OCI-LY7 (cell line): Measurements from ENCODE around the gene OR6B1. TPM values are rescaled to one million over a fixed set of nuclear protein-coding genes. Genes with fewer than 3 reads are reported as not detected.

ENCODE experiments used
- BruUV-seq: library from RNA; stranded (reverse); fragments of 400-500 nt; replicated peaks from 2 replicates; lab custom pipeline; 2021; lab: Mats Ljungman, UMichigan
- CTCF ChIA-PET: fragments of 300-600 bp; sonication (Branson Sonifier 250); formaldehyde crosslinking; loops from one replicate; lab custom pipeline; 2022; ENCODE audit warnings: antibody characterized with exemption; ENCODE audit not compliant: unreplicated experiment; lab: Charles Lee
- POLR2A ChIA-PET: fragments of 300-600 bp; sonication (Branson Sonifier 250); formaldehyde crosslinking; loops from one replicate; lab custom pipeline; 2022; ENCODE audit warnings: antibody characterized with exemption; lab: Charles Lee
- DNase-seq: peaks from one replicate; pipeline ENCODE4 v3.0.0-alpha.2; 2015; ENCODE audit warnings: low spot score
- H2AFZ ChIP-seq: fragments of 200-600 bp; sonication (generic), shearing (Covaris generic); 2 replicates; pipeline ENCODE4 v1.6.1; 2014; ENCODE audit warnings: mild to moderate bottlenecking, antibody characterized with exemption, low read length, moderate library complexity
- H3K27ac ChIP-seq: fragments of 200-600 bp; sonication (generic); 2 replicates; pipeline ENCODE4 v1.5.1; 2014; ENCODE audit warnings: mixed run types, low read depth, mild to moderate bottlenecking, moderate library complexity, low read length, inconsistent platforms; ENCODE audit not compliant: poor library complexity, severe bottlenecking
- H3K36me3 ChIP-seq: fragments of 200-600 bp; sonication (generic); 2 replicates; pipeline ENCODE4 v1.6.1; 2014; ENCODE audit warnings: mild to moderate bottlenecking, antibody characterized with exemption, low read length, moderate library complexity, mixed read lengths; ENCODE audit not compliant: insufficient read depth
- H3K4me1 ChIP-seq: fragments of 200-600 bp; sonication (generic); 2 replicates; pipeline ENCODE4 v1.5.1; 2014; ENCODE audit warnings: mild to moderate bottlenecking, low read length; ENCODE audit not compliant: insufficient read depth, poor library complexity, severe bottlenecking
- H3K4me2 ChIP-seq: fragments of 200-600 bp; sonication (generic); 2 replicates; pipeline ENCODE4 v1.6.1; 2014; ENCODE audit warnings: mild to moderate bottlenecking, low read length
- H3K4me3 ChIP-seq: fragments of 200-600 bp; sonication (generic); 2 replicates; pipeline ENCODE4 v1.5.1; 2014; ENCODE audit warnings: mild to moderate bottlenecking, low read depth, low read length; ENCODE audit not compliant: poor library complexity, severe bottlenecking
- H3K79me2 ChIP-seq: fragments of 200-600 bp; sonication (generic); 2 replicates; pipeline ENCODE4 v1.6.1; 2016; ENCODE audit warnings: low read depth, mild to moderate bottlenecking, low read length, moderate library complexity, mixed read lengths; ENCODE audit not compliant: insufficient read depth
- H3K9me2 ChIP-seq: fragments of 200-600 bp; sonication (generic); 2 replicates; pipeline ENCODE4 v1.6.1; 2016; ENCODE audit warnings: mild to moderate bottlenecking, low read length, mixed read lengths; ENCODE audit not compliant: insufficient read depth
- H3K9me3 ChIP-seq: fragments of 200-600 bp; sonication (generic); 2 replicates; pipeline ENCODE4 v1.6.1; 2014; ENCODE audit warnings: mild to moderate bottlenecking, mixed run types, low read length, mixed read lengths
- H4K20me1 ChIP-seq: fragments of 200-600 bp; sonication (generic); 2 replicates; pipeline ENCODE4 v1.6.1; 2014; ENCODE audit warnings: mild to moderate bottlenecking, antibody characterized with exemption, low read length, moderate library complexity, mixed read lengths; ENCODE audit not compliant: insufficient read depth
- EZH2phosphoT487 ChIP-seq: fragments of 200-600 bp; sonication (generic); IDR thresholded peaks from 2 replicates; pipeline ENCODE4 v1.6.1; 2018; ENCODE audit warnings: low read depth, borderline replicate concordance, mild to moderate bottlenecking, mixed run types, antibody characterized with exemption, low read length, moderate library complexity, mixed read lengths
- intact Hi-C: fragments of 100-400 bp; cut with micrococcal nuclease; formaldehyde crosslinking; loops from one replicate; pipeline ENCODE4 v1.10.0; 2022; ENCODE audit not compliant: unreplicated experiment
- total RNA-seq, 2 experiments: library from RNA; depleted of rRNA in 1 of 2; stranded (reverse); fragments of >200 nt in 1 of 2; shearing (Covaris generic) in 1 of 2; gene quantifications; 2 replicates each; pipeline ENCODE4 v1.2.3, GENCODE V29; 2014 to 2022
- TF ChIP-seq, protein P1 (sequence below): fragments of 200-600 bp; sonication (generic); conservative IDR thresholded peaks from 2 replicates; pipeline ENCODE4 v1.5.1; 2014; ENCODE audit warnings: mild to moderate bottlenecking, antibody characterized with exemption, low read length, moderate library complexity, mixed read lengths

The OR6B1 gene
- total RNA-seq, 2 experiments from 2014 or later: not detected

DNA sequence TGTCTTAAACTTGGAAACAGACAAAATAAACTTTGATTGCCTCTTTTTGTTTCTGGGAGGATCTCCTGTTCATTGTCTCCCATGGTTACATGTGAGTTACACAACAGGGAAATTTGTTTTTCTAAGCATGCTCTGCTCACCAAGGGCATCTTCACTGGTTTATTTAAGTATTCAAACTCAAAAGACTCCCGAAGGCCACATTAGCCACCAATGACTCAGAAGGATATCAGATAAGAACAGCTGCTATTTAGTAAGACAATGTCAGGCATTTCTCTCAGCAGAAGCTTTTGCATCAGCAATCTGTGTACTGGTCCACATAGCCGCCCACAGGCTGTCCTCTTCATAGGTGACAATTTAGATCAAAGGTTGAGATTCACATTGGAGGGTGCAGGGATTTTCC lies 19.3 kb downstream of the OR6B1 start:
- CTCF ChIA-PET: no interaction called here
- POLR2A ChIA-PET: interaction anchor here (0.9 kb wide), 1 partner anchor 17 kb away, joined by 3 read pairs; no protein-coding TSS in a partner anchor
- Histone ChIP-seq H3K9me2 (no peaks in the 10 kb centered on the region), H3K4me2 (no peak overlapping the region), H4K20me1 (no peaks in the 10 kb centered on the region), H3K4me3 (no peak overlapping the region), H3K27ac (no peak overlapping the region), H3K9me3 (no peaks in the 10 kb centered on the region), H3K36me3 (no peaks in the 10 kb centered on the region), H3K79me2 (no peaks in the 10 kb centered on the region), H2AFZ (no peak overlapping the region), H3K4me1 (no peaks in the 10 kb centered on the region)
- DNase-seq: no peak
- intact Hi-C loops: no loop called here
- BruUV-seq: no TSS peak
- TF ChIP-seq EZH2phosphoT487: no peak
- TF ChIP-seq, protein P1, sequence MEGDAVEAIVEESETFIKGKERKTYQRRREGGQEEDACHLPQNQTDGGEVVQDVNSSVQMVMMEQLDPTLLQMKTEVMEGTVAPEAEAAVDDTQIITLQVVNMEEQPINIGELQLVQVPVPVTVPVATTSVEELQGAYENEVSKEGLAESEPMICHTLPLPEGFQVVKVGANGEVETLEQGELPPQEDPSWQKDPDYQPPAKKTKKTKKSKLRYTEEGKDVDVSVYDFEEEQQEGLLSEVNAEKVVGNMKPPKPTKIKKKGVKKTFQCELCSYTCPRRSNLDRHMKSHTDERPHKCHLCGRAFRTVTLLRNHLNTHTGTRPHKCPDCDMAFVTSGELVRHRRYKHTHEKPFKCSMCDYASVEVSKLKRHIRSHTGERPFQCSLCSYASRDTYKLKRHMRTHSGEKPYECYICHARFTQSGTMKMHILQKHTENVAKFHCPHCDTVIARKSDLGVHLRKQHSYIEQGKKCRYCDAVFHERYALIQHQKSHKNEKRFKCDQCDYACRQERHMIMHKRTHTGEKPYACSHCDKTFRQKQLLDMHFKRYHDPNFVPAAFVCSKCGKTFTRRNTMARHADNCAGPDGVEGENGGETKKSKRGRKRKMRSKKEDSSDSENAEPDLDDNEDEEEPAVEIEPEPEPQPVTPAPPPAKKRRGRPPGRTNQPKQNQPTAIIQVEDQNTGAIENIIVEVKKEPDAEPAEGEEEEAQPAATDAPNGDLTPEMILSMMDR: no peak

DNA sequence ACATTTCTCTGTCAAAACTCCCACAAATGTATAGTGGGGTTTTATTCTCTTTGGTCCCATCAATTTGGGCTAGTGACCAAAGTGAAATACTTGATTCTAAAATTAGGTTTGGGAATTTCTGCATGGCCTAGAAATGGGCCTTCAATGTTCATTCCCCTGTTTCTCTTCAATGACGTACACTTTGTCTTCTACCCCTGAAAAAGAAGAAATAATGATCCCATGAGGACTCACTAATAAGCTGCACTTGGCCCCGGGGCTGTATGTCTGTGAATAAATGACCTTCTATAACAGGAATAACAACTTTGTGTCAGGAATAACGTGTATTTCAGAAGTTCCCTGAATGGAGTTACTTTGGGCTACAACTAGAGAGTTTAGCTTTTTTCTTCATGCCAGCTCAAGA lies 20.2 kb downstream of the OR6B1 start:
- Histone ChIP-seq H3K9me2 (no peaks in the 10 kb centered on the region), H3K36me3 (no peaks in the 10 kb centered on the region), H3K4me3 (no peak overlapping the region), H4K20me1 (no peaks in the 10 kb centered on the region), H3K4me1 (no peaks in the 10 kb centered on the region), H2AFZ (no peak overlapping the region), H3K79me2 (no peaks in the 10 kb centered on the region), H3K27ac (no peak overlapping the region), H3K4me2 (no peak overlapping the region), H3K9me3 (no peaks in the 10 kb centered on the region)
- ChIA-PET CTCF (no interaction called here), POLR2A (interaction anchor here (0.7 to 0.9 kb wide), 2 partner anchors 16 to 30 kb away, joined by 3 read pairs; no protein-coding TSS in a partner anchor)
- TF ChIP-seq, protein P1: no peak
- no peak for TF ChIP-seq EZH2phosphoT487
- no peak for DNase-seq
- intact Hi-C loops: no loop called here
- BruUV-seq: no TSS peak

DNA sequence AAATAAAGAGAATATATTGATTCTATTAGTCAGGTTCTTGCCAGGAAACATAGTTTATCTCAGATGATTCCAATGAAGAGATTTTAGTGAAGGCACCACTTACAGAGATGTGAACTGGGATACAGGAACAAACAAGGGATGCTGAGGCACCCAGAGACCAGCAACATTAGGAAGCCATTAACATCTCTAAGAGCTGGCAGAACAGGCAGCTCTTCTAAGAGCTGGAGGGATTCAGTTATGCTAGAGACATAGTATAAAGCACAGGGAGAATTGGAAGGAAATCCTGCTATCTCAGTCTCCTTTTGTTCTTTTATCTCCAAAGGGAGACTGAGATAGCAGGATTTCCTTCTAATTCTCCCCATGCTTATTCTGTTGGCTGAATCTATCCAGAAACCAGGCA lies 22.0 kb downstream of the OR6B1 start:
- ChIA-PET CTCF (no interaction called here), POLR2A (no interaction called here)
- H3K4me2 ChIP-seq: no peak overlapping the region
- no peaks in the 10 kb centered on the region for H3K36me3 ChIP-seq
- intact Hi-C loops: no loop called here
- H4K20me1 ChIP-seq: no peaks in the 10 kb centered on the region
- no peak for TF ChIP-seq EZH2phosphoT487
- TF ChIP-seq, protein P1: no peak
- DNase-seq: no peak
- H2AFZ ChIP-seq: no peak overlapping the region
- no peaks in the 10 kb centered on the region for H3K9me3 ChIP-seq
- no peak overlapping the region for H3K4me3 ChIP-seq
- H3K79me2 ChIP-seq: no peaks in the 10 kb centered on the region
- H3K4me1 ChIP-seq: no peaks in the 10 kb centered on the region
- BruUV-seq: no TSS peak
- no peaks in the 10 kb centered on the region for H3K9me2 ChIP-seq
- no peak overlapping the region for H3K27ac ChIP-seq
